Measurements from ENCODE around the gene USP38. TPM values are rescaled to one million over a fixed set of nuclear protein-coding genes. Genes with fewer than 3 reads are reported as not detected.

The USP38 gene
- total and polyA plus RNA-seq, 2 experiments from 2014 or later, result 7.7 to 34.4 TPM

GRCh38 chr4:143247866-143248265, 63.1 kb downstream of the USP38 start:
- Histone ChIP-seq H3K4me3 (no peak overlapping the region), H3K27me3 (no peaks in the 10 kb centered on the region), H3K4me2 (no peak overlapping the region), H3K9me2 (replicated peaks; ENCODE audit: insufficient read depth) (no peaks in the 10 kb centered on the region), H3K4me1 (ENCODE audit: insufficient read depth) (peaks cover 3% of the 10 kb centered on the region), H3K9me3 (ENCODE audit: low read depth) (no peaks in the 10 kb centered on the region), H2AFZ (no peak overlapping the region), H3K79me2 (no peaks in the 10 kb centered on the region), H4K20me1 (ENCODE audit: insufficient read depth, poor library complexity, severe bottlenecking) (no peaks in the 10 kb centered on the region), H3K27ac (no peak overlapping the region), H3K36me3 (replicated peaks; ENCODE audit: insufficient read depth, low read depth) (no peaks in the 10 kb centered on the region)
- 91% methylated on average over 2 of the region's 2 CpGs for WGBS (ENCODE audit: low lambda C conversion rate, missing lambda C conversion rate)
- TF ChIP-seq EZH2 (IDR thresholded peaks at IDR 0.05; ENCODE audit: borderline replicate concordance), result no peak
- TF ChIP-seq CTCF (IDR thresholded peaks at IDR 0.05; ENCODE audit: poor library complexity), result no peak
- TF ChIP-seq EZH2phosphoT487 (IDR thresholded peaks at IDR 0.05; ENCODE audit: low read depth, severe bottlenecking, unreplicated experiment), result no peak
- no peak for DNase-seq (ENCODE audit: low spot score)

- H3K4me2 ChIP-seq, result no peak overlapping the region
- H3K27me3 ChIP-seq, result no peaks in the 10 kb centered on the region
- H2AFZ ChIP-seq, result no peak overlapping the region
- no peak overlapping the region for H3K4me3 ChIP-seq
- no peaks in the 10 kb centered on the region for H3K36me3 ChIP-seq (replicated peaks; ENCODE audit: insufficient read depth, low read depth)
- DNase-seq (ENCODE audit: low spot score), result no peak
- H3K79me2 ChIP-seq, result no peaks in the 10 kb centered on the region
- TF ChIP-seq EZH2 (IDR thresholded peaks at IDR 0.05; ENCODE audit: borderline replicate concordance), result no peak
- no peak for TF ChIP-seq EZH2phosphoT487 (IDR thresholded peaks at IDR 0.05; ENCODE audit: low read depth, severe bottlenecking, unreplicated experiment)
- no peak for TF ChIP-seq CTCF (IDR thresholded peaks at IDR 0.05; ENCODE audit: poor library complexity)
- WGBS (ENCODE audit: low lambda C conversion rate, missing lambda C conversion rate), result 92% methylated on average over 4 of the region's 4 CpGs
- no peaks in the 10 kb centered on the region for H4K20me1 ChIP-seq (ENCODE audit: insufficient read depth, poor library complexity, severe bottlenecking)
- peaks cover 3% of the 10 kb centered on the region for H3K4me1 ChIP-seq (ENCODE audit: insufficient read depth)
- no peak overlapping the region for H3K27ac ChIP-seq
- H3K9me2 ChIP-seq (replicated peaks; ENCODE audit: insufficient read depth), result no peaks in the 10 kb centered on the region
- no peaks in the 10 kb centered on the region for H3K9me3 ChIP-seq (ENCODE audit: low read depth)
These were observed 64.1 kb downstream of the USP38 start for GRCh38 chr4:143248827-143249226.

- 58% methylated on average over 3 of the region's 3 CpGs for WGBS (ENCODE audit: low lambda C conversion rate, missing lambda C conversion rate)
- Histone ChIP-seq H3K79me2 (no peaks in the 10 kb centered on the region), H2AFZ (no peak overlapping the region), H3K4me2 (no peak overlapping the region), H3K27me3 (no peaks in the 10 kb centered on the region), H3K9me2 (replicated peaks; ENCODE audit: insufficient read depth) (no peaks in the 10 kb centered on the region), H3K36me3 (replicated peaks; ENCODE audit: insufficient read depth, low read depth) (no peaks in the 10 kb centered on the region), H3K4me1 (ENCODE audit: insufficient read depth) (peaks cover 3% of the 10 kb centered on the region), H4K20me1 (ENCODE audit: insufficient read depth, poor library complexity, severe bottlenecking) (no peaks in the 10 kb centered on the region), H3K9me3 (ENCODE audit: low read depth) (no peaks in the 10 kb centered on the region), H3K27ac (no peak overlapping the region), H3K4me3 (no peak overlapping the region)
- TF ChIP-seq EZH2phosphoT487 (IDR thresholded peaks at IDR 0.05; ENCODE audit: low read depth, severe bottlenecking, unreplicated experiment) (no peak), CTCF (IDR thresholded peaks at IDR 0.05; ENCODE audit: poor library complexity) (no peak), EZH2 (IDR thresholded peaks at IDR 0.05; ENCODE audit: borderline replicate concordance) (no peak)
- DNase-seq (ENCODE audit: low spot score), result no peak
These were observed 65.9 kb downstream of the USP38 start for GRCh38 chr4:143250617-143251016.

- no peak for TF ChIP-seq EZH2 (IDR thresholded peaks at IDR 0.05; ENCODE audit: borderline replicate concordance)
- no peak for TF ChIP-seq EZH2phosphoT487 (IDR thresholded peaks at IDR 0.05; ENCODE audit: low read depth, severe bottlenecking, unreplicated experiment)
- no peak for TF ChIP-seq CTCF (IDR thresholded peaks at IDR 0.05; ENCODE audit: poor library complexity)
- Histone ChIP-seq H3K4me2 (no peak overlapping the region), H3K9me3 (ENCODE audit: low read depth) (no peaks in the 10 kb centered on the region), H3K27ac (no peak overlapping the region), H4K20me1 (ENCODE audit: insufficient read depth, poor library complexity, severe bottlenecking) (no peaks in the 10 kb centered on the region), H3K79me2 (no peaks in the 10 kb centered on the region), H3K4me1 (ENCODE audit: insufficient read depth) (peaks cover 3% of the 10 kb centered on the region), H3K9me2 (replicated peaks; ENCODE audit: insufficient read depth) (no peaks in the 10 kb centered on the region), H3K27me3 (no peaks in the 10 kb centered on the region), H3K36me3 (replicated peaks; ENCODE audit: insufficient read depth, low read depth) (no peaks in the 10 kb centered on the region), H2AFZ (no peak overlapping the region), H3K4me3 (no peak overlapping the region)
- no peak for DNase-seq (ENCODE audit: low spot score)
- 96% methylated on average over 1 of the region's 1 CpG for WGBS (ENCODE audit: low lambda C conversion rate, missing lambda C conversion rate)
These were observed 66.6 kb downstream of the USP38 start for GRCh38 chr4:143251348-143251747.

All from hepatocyte (in vitro differentiated cells).